ENCODE measurements around the gene THAP9.

Gene THAP9

GRCh38 chr4:82886147-82886942, 14.2 kb upstream of the THAP9 start:
- Mint-ChIP-seq H3K4me3 (no peak overlapping the region), H3K27ac (no peak overlapping the region), H3K9me3 (no peaks in the 10 kb centered on the region), H3K4me1 (ENCODE audit: low read depth in 2 of 2) (peaks cover 28 to 47% of the 10 kb centered on the region in 2 donors), H3K27me3 (no peaks in the 10 kb centered on the region), H3K36me3 (ENCODE audit: insufficient read depth) (peaks cover 47% of the 10 kb centered on the region)
- ATAC-seq (replicated peaks) (no peak), DNase-seq (no peak)

DNA sequence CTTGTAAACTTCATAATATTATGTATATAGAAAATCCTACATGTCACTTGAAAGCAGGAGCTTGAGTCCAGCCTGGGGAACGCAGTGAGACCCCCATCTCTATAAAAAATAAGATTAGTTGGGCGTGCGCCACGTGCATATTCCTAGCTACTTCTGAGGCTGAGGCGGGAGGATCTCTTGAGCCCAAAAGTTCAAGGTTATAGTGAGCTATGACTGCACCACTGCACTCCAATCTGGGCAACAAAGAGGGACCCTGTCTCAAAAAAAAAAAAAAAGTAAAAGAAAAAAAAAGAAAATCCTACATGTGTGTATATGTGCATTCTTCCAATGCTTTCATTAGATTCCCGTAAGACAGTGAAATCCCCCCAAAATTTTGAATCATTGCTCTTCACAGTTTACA, 11.2 kb upstream of the THAP9 start:
- Mint-ChIP-seq H3K27ac (peak overlapping the region; percentile 97 to 99), H3K27me3 (no peaks in the 10 kb centered on the region), H3K4me1 (ENCODE audit: low read depth in 2 of 2) (peaks cover 24 to 40% of the 10 kb centered on the region in 2 donors), H3K4me3 (peak overlapping the region; percentile 91 to 95), H3K9me3 (no peaks in the 10 kb centered on the region), H3K36me3 (ENCODE audit: insufficient read depth) (peaks cover 42% of the 10 kb centered on the region)
- DNase-seq (no peak), ATAC-seq (replicated peaks) (no peak)

GRCh38 chr4:82890528-82890900, 10.0 kb upstream of the THAP9 start:
- Mint-ChIP-seq H3K4me3 (peak overlapping the region; percentile 91 to 95), H3K9me3 (no peaks in the 10 kb centered on the region), H3K36me3 (ENCODE audit: insufficient read depth) (peaks cover 48% of the 10 kb centered on the region), H3K27me3 (no peaks in the 10 kb centered on the region), H3K27ac (peak overlapping the region; percentile 97 to 99), H3K4me1 (ENCODE audit: low read depth in 2 of 2) (peaks cover 16 to 29% of the 10 kb centered on the region in 2 donors)
- DNase-seq (no peak), ATAC-seq (replicated peaks) (no peak)

- Mint-ChIP-seq H3K27me3 (no peaks in the 10 kb centered on the region), H3K4me3 (peak within 1 kb of the TSS; percentile 91 to 95), H3K27ac (peak within 1 kb of the TSS; percentile 97 to 99), H3K36me3 (ENCODE audit: insufficient read depth) (peaks cover 54% of the 10 kb centered on the region), H3K9me3 (no peaks in the 10 kb centered on the region), H3K4me1 (ENCODE audit: low read depth in 2 of 2) (peaks cover 15 to 24% of the 10 kb centered on the region in 2 donors)
- ATAC-seq (replicated peaks) (peak; percentile 92), DNase-seq (peak; percentile 94 to 96 (median 96))
Measured at GRCh38 chr4:82890901-82891706, 9.4 kb upstream of the THAP9 start, which contains the start of gene SEC31A. Gene SEC31A (minus strand): TSS chr4:82891153. CDS start chr4:82881936, 9,217 bp downstream.

GRCh38 chr4:82891707-82892466, 8.6 kb upstream of the THAP9 start:
- Mint-ChIP-seq H3K4me3 (peak overlapping the region; percentile 91 to 95), H3K27me3 (no peaks in the 10 kb centered on the region), H3K27ac (peak overlapping the region; percentile 97 to 99), H3K36me3 (ENCODE audit: insufficient read depth) (peaks cover 54% of the 10 kb centered on the region), H3K9me3 (no peaks in the 10 kb centered on the region), H3K4me1 (ENCODE audit: low read depth in 2 of 2) (peaks cover 16 to 23% of the 10 kb centered on the region in 2 donors)
- ATAC-seq (replicated peaks) (no peak), DNase-seq (no peak)

DNA sequence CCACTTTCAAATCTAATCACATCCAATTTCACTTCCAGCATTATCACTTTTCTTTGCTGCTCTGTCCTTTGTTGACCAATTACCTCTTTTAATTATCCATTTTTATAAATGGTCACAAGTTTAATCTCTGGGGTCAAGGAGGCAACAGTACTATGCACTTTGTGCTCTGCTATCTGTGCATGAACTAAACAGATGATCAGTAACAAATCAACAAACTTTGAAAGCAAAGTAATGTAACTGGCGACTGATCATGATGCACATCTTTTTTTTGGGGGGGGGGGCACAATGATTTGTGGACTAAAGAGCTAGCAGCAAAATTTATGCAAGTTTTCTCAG, 8.1 kb upstream of the THAP9 start:
- H3K4me3 Mint-ChIP-seq: peak overlapping the region in 1 of 2 donors; percentile 33
- H3K9me3 Mint-ChIP-seq: no peaks in the 10 kb centered on the region
- H3K4me1 Mint-ChIP-seq (ENCODE audit: low read depth in 2 of 2): peaks cover 16 to 25% of the 10 kb centered on the region in 2 donors
- H3K36me3 Mint-ChIP-seq (ENCODE audit: insufficient read depth): peaks cover 57% of the 10 kb centered on the region
- DNase-seq (no peak), ATAC-seq (replicated peaks) (no peak)
- H3K27ac Mint-ChIP-seq: peak overlapping the region; percentile 32 to 97
- no peaks in the 10 kb centered on the region for H3K27me3 Mint-ChIP-seq

GRCh38 chr4:82893942-82894341, 6.6 kb upstream of the THAP9 start:
- ATAC-seq (replicated peaks): no peak
- no peak overlapping the region for H3K27ac Mint-ChIP-seq
- H3K27me3 Mint-ChIP-seq: no peaks in the 10 kb centered on the region
- no peak for DNase-seq
- no peak overlapping the region for H3K4me3 Mint-ChIP-seq
- no peaks in the 10 kb centered on the region for H3K9me3 Mint-ChIP-seq
- H3K4me1 Mint-ChIP-seq (ENCODE audit: low read depth in 2 of 2): peaks cover 15 to 25% of the 10 kb centered on the region in 2 donors
- H3K36me3 Mint-ChIP-seq (ENCODE audit: insufficient read depth): peaks cover 52% of the 10 kb centered on the region

DNA sequence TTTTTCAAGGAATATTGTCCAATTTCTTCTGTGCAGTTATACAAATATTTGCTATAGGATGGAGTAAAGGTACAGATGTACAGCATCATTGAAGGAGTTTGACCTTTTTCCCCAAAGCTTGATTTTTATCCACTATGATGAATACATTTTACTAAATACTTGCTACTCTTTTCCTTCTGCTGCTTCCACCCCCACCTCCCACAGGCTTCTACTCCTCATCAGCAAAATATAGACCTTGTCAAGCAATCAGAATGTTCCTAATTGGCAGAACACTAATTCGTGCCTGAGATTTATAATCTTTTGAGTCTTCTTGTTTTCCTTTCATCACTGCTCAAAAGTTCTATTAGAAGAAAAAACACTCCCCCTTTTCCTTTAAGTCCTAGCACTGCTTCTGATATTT, 3.8 kb upstream of the THAP9 start:
- Mint-ChIP-seq H3K9me3 (no peaks in the 10 kb centered on the region), H3K27me3 (no peaks in the 10 kb centered on the region), H3K27ac (peak overlapping the region in 1 of 2 donors; percentile 66), H3K4me3 (no peak overlapping the region), H3K4me1 (ENCODE audit: low read depth in 2 of 2) (peaks cover 7 to 9% of the 10 kb centered on the region in 2 donors), H3K36me3 (ENCODE audit: insufficient read depth) (peaks cover 33% of the 10 kb centered on the region)
- DNase-seq (no peak), ATAC-seq (replicated peaks) (no peak)

DNA sequence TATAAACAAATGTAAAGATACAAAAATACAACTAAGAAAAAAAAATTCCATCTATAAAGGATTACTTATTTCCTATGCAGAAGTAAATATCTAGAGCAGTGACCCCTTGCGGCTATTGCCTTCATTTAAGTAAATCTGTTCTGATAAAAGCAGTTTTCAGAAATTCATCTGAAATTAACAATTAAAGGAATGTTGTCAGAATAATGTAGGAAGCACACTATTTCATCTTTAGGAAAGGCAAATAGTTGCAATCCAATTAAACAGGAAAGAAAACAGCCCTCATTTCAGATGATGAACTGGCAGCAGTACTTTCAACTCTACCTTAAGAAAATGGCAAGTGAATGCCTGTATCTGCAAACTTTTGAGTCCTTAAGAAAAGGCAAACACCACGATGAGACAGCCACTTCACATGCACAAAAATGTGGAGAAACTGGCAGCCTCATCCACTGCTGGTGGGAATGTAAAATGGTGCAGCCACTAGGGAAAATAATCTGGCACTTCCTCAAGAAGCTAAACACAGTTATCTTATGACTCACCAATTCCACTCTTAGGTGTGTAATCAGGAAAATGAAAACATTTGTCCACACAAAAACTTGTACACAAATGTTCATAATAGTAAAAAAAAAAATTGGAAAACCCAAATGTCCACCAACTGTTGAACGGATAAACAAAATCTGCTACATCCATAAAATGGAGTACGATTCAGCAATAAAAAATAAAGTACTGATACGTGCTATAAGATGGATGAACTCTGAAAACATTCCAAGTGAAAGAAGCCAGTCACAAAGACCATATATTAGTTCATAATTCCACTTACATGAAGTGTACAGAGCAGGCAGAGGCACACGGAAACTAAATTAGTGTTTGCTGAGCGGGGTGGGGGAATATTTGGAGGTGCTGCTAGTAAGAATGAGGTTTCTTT, 2.0 kb upstream of the THAP9 start:
- Mint-ChIP-seq H3K27me3 (no peaks in the 10 kb centered on the region), H3K27ac (no peak overlapping the region), H3K9me3 (no peaks in the 10 kb centered on the region), H3K36me3 (ENCODE audit: insufficient read depth) (peaks cover 38% of the 10 kb centered on the region), H3K4me1 (ENCODE audit: low read depth in 2 of 2) (peaks cover 5 to 6% of the 10 kb centered on the region in 2 donors), H3K4me3 (no peak overlapping the region)
- no peak for ATAC-seq (replicated peaks)
- DNase-seq: no peak

DNA sequence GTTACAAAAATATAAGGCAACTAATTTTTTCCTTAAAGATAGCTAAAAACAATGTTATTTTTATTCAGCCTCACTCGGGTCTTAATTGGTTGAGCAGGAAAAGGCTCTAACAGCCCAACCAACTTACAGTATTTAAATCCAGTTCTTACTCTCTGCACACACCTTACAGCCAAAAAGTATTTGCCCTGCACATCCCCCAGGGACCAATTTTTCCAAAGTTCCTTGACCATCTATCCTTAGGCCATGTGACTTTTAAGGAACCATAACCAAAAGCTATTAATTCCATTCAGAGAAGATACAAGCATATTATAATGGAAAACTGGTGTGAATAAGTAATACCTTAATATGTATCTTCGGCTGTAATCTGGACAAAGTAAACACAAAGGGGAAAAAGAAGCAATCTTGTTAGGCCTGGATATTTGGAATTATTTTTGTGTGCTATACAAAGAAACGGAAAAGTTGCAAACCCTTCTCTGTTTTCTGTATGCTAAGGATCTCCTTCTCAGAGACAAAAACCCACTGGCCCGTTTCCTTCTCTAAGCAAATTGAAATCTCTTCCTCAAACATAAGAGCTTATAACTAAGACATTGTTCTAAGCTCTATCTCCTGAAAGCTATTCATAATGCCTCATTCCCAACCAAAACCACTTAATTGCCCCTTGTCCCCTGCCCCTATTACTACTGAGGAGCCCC, 1.0 kb upstream of the THAP9 start:
- H3K4me3 Mint-ChIP-seq: no peak overlapping the region
- H3K36me3 Mint-ChIP-seq (ENCODE audit: insufficient read depth): peaks cover 29% of the 10 kb centered on the region
- ATAC-seq (replicated peaks): no peak
- H3K27ac Mint-ChIP-seq: no peak overlapping the region
- H3K27me3 Mint-ChIP-seq: no peaks in the 10 kb centered on the region
- no peak for DNase-seq
- no peaks in the 10 kb centered on the region for H3K9me3 Mint-ChIP-seq
- peaks cover 5 to 6% of the 10 kb centered on the region in 2 donors for H3K4me1 Mint-ChIP-seq (ENCODE audit: low read depth in 2 of 2)

GRCh38 chr4:82900066-82900410, 497 bp upstream of the THAP9 start:
- no peak for DNase-seq
- ATAC-seq (replicated peaks): no peak
- peaks cover 5 to 6% of the 10 kb centered on the region in 2 donors for H3K4me1 Mint-ChIP-seq (ENCODE audit: low read depth in 2 of 2)
- no peak overlapping the region for H3K27ac Mint-ChIP-seq
- H3K27me3 Mint-ChIP-seq: no peaks in the 10 kb centered on the region
- no peak overlapping the region for H3K4me3 Mint-ChIP-seq
- no peaks in the 10 kb centered on the region for H3K9me3 Mint-ChIP-seq
- peaks cover 24% of the 10 kb centered on the region for H3K36me3 Mint-ChIP-seq (ENCODE audit: insufficient read depth)

GRCh38 chr4:82901183-82901718, 716 bp downstream of the THAP9 start:
- no peak for ATAC-seq (replicated peaks)
- Mint-ChIP-seq H3K27me3 (no peaks in the 10 kb centered on the region), H3K4me3 (no peak overlapping the region), H3K9me3 (no peaks in the 10 kb centered on the region), H3K4me1 (ENCODE audit: low read depth in 2 of 2) (peaks cover 10% of the 10 kb centered on the region in 2 donors), H3K27ac (no peak overlapping the region), H3K36me3 (ENCODE audit: insufficient read depth) (peaks cover 13% of the 10 kb centered on the region)
- DNase-seq: no peak

Data from effector memory CD8-positive, alpha-beta T cell (primary cell).